HepG2 (cell line): Measurements from ENCODE around the gene PTPMT1. TPM values are rescaled to one million over a fixed set of nuclear protein-coding genes. Genes with fewer than 3 reads are reported as not detected.

Source experiments
- ATAC-seq: fragments of 200-7000 bp; cut with Tn5 transposase; 3 replicates; pipeline ENCODE4 v1.9.1; 2020; ENCODE audit warnings: mild to moderate bottlenecking, moderate library complexity
- BruUV-seq: library from RNA; stranded (reverse); fragments of 400-500 nt; replicated peaks from 2 replicates; lab custom pipeline; 2021; lab: Mats Ljungman, UMichigan
- CTCF ChIA-PET: fragments of 300-600 bp; formaldehyde crosslinking; extraction: SDS; loops from one replicate; lab custom pipeline; 2021; ENCODE audit warnings: low total read pairs, inconsistent platforms, low intra/inter-chr PET ratio; lab: Yijun Ruan, JAX
- POLR2A ChIA-PET: fragments of 350-600 bp; sonication (Branson Sonifier 250); formaldehyde crosslinking; loops from one replicate; lab custom pipeline; 2020; ENCODE audit warnings: antibody characterized with exemption, inconsistent platforms; lab: Yijun Ruan, JAX
- DNase-seq: peaks from one replicate; pipeline ENCODE4 v3.0.0-alpha.2; 2015; ENCODE audit warnings: low spot score
- FAIRE-seq: peaks from 3 replicates; lab custom pipeline; 2011; peaks lifted over from hg19 to GRCh38; lab: Jason Lieb, UNC
- H2AFZ ChIP-seq: one replicate; pipeline ENCODE4 v1.6.1; 2011; ENCODE audit warnings: low read length, inconsistent platforms
- H3K27ac ChIP-seq: fragments of 300-600 bp; 3 replicates; pipeline ENCODE4 v1.8.0; 2011; ENCODE audit warnings: mixed run types, mild to moderate bottlenecking, mixed read lengths, low read length, inconsistent platforms; ENCODE audit not compliant: insufficient read depth; ENCODE audit errors: extremely low read length
- H3K27me3 ChIP-seq, 2 experiments: fragments of 200-600 bp in 1 of 2; 2 replicates in 1 of 2; 3 replicates in 1 of 2; pipeline versions ENCODE4 v1.6.0 to v1.8.0; 2011; ENCODE audit warnings: low read length in 2 of 2, mild to moderate bottlenecking in 2 of 2, moderate library complexity in 2 of 2, inconsistent platforms in 1 of 2; ENCODE audit not compliant: insufficient read depth in 2 of 2, control insufficient read depth in 1 of 2
- H3K36me3 ChIP-seq, 2 experiments: fragments of 200-600 bp in 1 of 2; replicated peaks in 1 of 2; 2 replicates in 1 of 2; 3 replicates in 1 of 2; pipeline versions ENCODE4 v1.5.1 to v1.8.0; 2011; ENCODE audit warnings: low read length in 2 of 2, inconsistent platforms in 1 of 2; ENCODE audit not compliant: insufficient read depth in 2 of 2, control insufficient read depth in 1 of 2
- H3K4me1 ChIP-seq: 2 replicates; pipeline ENCODE4 v1.5.1; 2012; ENCODE audit warnings: low read length, inconsistent platforms; ENCODE audit not compliant: insufficient read depth
- H3K4me2 ChIP-seq: 2 replicates; pipeline ENCODE4 v1.6.0; 2011; ENCODE audit warnings: low read depth, low read length, inconsistent platforms
- H3K4me3 ChIP-seq, 3 experiments: fragments of 200-600 bp in 1 of 3; sonication (generic), shearing (Covaris generic) in 1 of 3; replicated peaks in 1 of 3; 2 replicates each; pipeline ENCODE4 v1.5.1; 2011 to 2016; ENCODE audit warnings: low read length in 3 of 3, inconsistent platforms in 2 of 3, low read depth in 2 of 3, mild to moderate bottlenecking in 2 of 3, control low read depth in 1 of 3, mixed read lengths in 1 of 3; ENCODE audit not compliant: insufficient read depth in 1 of 3
- H3K79me2 ChIP-seq: one replicate; pipeline ENCODE4 v1.6.1; 2011; ENCODE audit warnings: low read length, inconsistent platforms; ENCODE audit not compliant: insufficient read depth
- H3K9ac ChIP-seq: 2 replicates; pipeline ENCODE4 v1.6.0; 2011; ENCODE audit warnings: mild to moderate bottlenecking, low read depth, low read length, inconsistent platforms; ENCODE audit not compliant: insufficient read depth
- H3K9me3 ChIP-seq: 2 replicates; pipeline ENCODE4 v1.5.1; 2012; ENCODE audit warnings: mild to moderate bottlenecking, low read length
- H4K20me1 ChIP-seq: 2 replicates; pipeline ENCODE4 v1.6.0; 2011; ENCODE audit warnings: inconsistent platforms, mild to moderate bottlenecking, low read length, moderate library complexity; ENCODE audit not compliant: insufficient read depth
- ARNTL ChIP-seq: sonication (generic); formaldehyde crosslinking; IDR thresholded peaks from 2 replicates; pipeline ENCODE4 v1.4.0; 2020; ENCODE audit warnings: mild to moderate bottlenecking, missing genetic modification reagents
- HDAC1 ChIP-seq: sonication (generic); formaldehyde crosslinking; IDR thresholded peaks from 2 replicates; pipeline ENCODE4 v1.5.1; 2020; ENCODE audit warnings: mild to moderate bottlenecking, missing genetic modification reagents
- MAFF ChIP-seq: IDR thresholded peaks from 2 replicates; pipeline ENCODE4 v1.6.1; 2011; ENCODE audit warnings: low read depth, low read length, improper control_type of control experiment
- NFKB2 ChIP-seq: sonication (generic); formaldehyde crosslinking; IDR thresholded peaks from 2 replicates; pipeline ENCODE4 v1.4.0; 2020; ENCODE audit warnings: missing genetic modification reagents, borderline replicate concordance
- POLR2AphosphoS5 ChIP-seq: IDR thresholded peaks from 2 replicates; pipeline ENCODE4 v1.6.1; 2012; ENCODE audit warnings: low read depth, low read length
- RBFOX2 ChIP-seq: fragments of 200-400 bp; formaldehyde crosslinking; IDR thresholded peaks from 2 replicates; pipeline ENCODE4 v1.6.1; 2017; ENCODE audit warnings: low read depth, mild to moderate bottlenecking, low read length
- SIN3B ChIP-seq: fragments of 150-350 bp; IDR thresholded peaks from 2 replicates; pipeline ENCODE4 v1.6.1; 2014; ENCODE audit warnings: low read length
- TAF15 ChIP-seq: fragments of 200-400 bp; formaldehyde crosslinking; IDR thresholded peaks from one replicate; pipeline ENCODE4 v1.6.1; 2018; ENCODE audit warnings: mild to moderate bottlenecking, low read depth, low read length; ENCODE audit not compliant: poor library complexity, severe bottlenecking
- U2AF1 ChIP-seq: fragments of 200-400 bp; formaldehyde crosslinking; optimal IDR thresholded peaks from 2 replicates; pipeline ENCODE3; 2017; ENCODE audit warnings: mild to moderate bottlenecking, low read depth, low read length
- ZNF20 ChIP-seq: sonication (generic); formaldehyde crosslinking; IDR thresholded peaks from 2 replicates; pipeline ENCODE4 v1.4.0; 2020; ENCODE audit warnings: mild to moderate bottlenecking, moderate library complexity, missing genetic modification reagents
- ZNF350 ChIP-seq: sonication (generic); formaldehyde crosslinking; IDR thresholded peaks from 2 replicates; pipeline ENCODE4 v1.4.0; 2020; ENCODE audit warnings: mild to moderate bottlenecking, low read depth, missing genetic modification reagents, borderline replicate concordance
- ZNF629 ChIP-seq: sonication (generic); formaldehyde crosslinking; conservative IDR thresholded peaks from 2 replicates; pipeline ENCODE4 v1.5.0; 2020; ENCODE audit warnings: missing genetic modification reagents
- ZNF747 ChIP-seq: sonication (generic); formaldehyde crosslinking; IDR thresholded peaks from 2 replicates; pipeline ENCODE4 v1.8.1; 2023; ENCODE audit warnings: missing genetic modification reagents, mild to moderate bottlenecking, borderline replicate concordance
- ZNF878 ChIP-seq: sonication (generic); formaldehyde crosslinking; IDR thresholded peaks from 2 replicates; pipeline ENCODE4 v1.8.1; 2023; ENCODE audit warnings: mild to moderate bottlenecking, missing genetic modification reagents, moderate library complexity
- WGBS: methylation state at CpG from one replicate; pipeline ENCODE4 v1.1.6; 2017; ENCODE audit warnings: low lambda C conversion rate; 5-methylcytosine and 5-hydroxymethylcytosine counted together
- in situ Hi-C: cut with HindIII; loops from 2 replicates; pipeline ENCODE4 v1.10.0; 2017; ENCODE audit warnings: low pct_unique_long_range_greater_than_20kb; ENCODE audit not compliant: extremely low pct_ligation_motif_present
- intact Hi-C: fragments of 100-400 bp; cut with micrococcal nuclease; formaldehyde crosslinking; loops from one replicate; pipeline ENCODE4 v1.10.0; 2022; ENCODE audit not compliant: unreplicated experiment
- polyA plus RNA-seq, 8 experiments: library from polyadenylated mRNA; depleted of rRNA in 3 of 8; stranded (reverse) in 7 of 8; unstranded in 1 of 8; fragments of >200 nt; fragmentation: Illumina TruSeq in 4 of 8; extraction: Trizol in 4 of 8; gene quantifications; 2 replicates each; pipeline versions ENCODE4 v1.2.1 to v1.2.3, GENCODE V29; 2011 to 2016; ENCODE audit warnings: low read depth in 4 of 8, missing spikeins in 1 of 8, mixed read lengths in 1 of 8; ENCODE audit not compliant: insufficient read depth in 1 of 8
- total RNA-seq, 5 experiments: library from RNA; depleted of rRNA; stranded (reverse); fragments of >200 nt; fragmentation: Illumina TruSeq; extraction: Trizol; gene quantifications; 2 replicates each; pipeline ENCODE4 v1.2.3, GENCODE V29; 2016; ENCODE audit warnings: low read depth in 1 of 5
- TF ChIP-seq, protein P1 (sequence below): sonication (generic); formaldehyde crosslinking; IDR thresholded peaks from one replicate; pipeline ENCODE4 v1.5.1; 2020; ENCODE audit warnings: mild to moderate bottlenecking, missing genetic modification reagents; ENCODE audit errors: not compliant biosample characterization
- TF ChIP-seq, protein P2 (sequence below): sonication (generic); formaldehyde crosslinking; IDR thresholded peaks from 2 replicates; pipeline ENCODE4 v1.5.0; 2020; ENCODE audit warnings: missing genetic modification reagents

The PTPMT1 gene
- total and polyA plus RNA-seq, 2 of the 13 experiments (the other 11 are each of a cell fraction or from before 2014, with no cell fraction given) = 55.6 to 129 TPM

DNA sequence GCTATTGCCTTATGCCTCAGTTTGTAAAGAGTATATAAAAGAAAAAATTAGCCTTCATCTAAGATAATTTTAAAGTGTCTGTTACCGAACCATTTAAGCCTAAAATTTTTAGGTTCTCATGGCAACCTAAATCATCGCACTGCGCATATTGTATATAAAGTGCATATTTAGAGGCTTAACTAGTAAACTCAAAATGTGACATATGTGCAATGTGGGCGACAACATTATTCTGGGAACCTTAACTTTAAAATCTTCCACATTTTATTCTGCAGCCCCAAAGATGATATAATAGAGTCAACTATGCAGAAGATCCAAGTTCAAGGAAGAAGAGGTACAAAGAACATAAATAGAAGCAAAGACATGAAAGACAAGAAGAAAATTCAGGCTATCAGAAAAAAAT, 35.4 kb upstream of the PTPMT1 start:
- 92% methylated on average over 4 of the region's 4 CpGs for WGBS
- no TSS peak for BruUV-seq
- intact Hi-C loops = no loop called here
- Histone ChIP-seq H3K79me2 (peaks cover 96% of the 10 kb centered on the region), H3K9ac (no peak overlapping the region), H3K27ac (no peak overlapping the region), H4K20me1 (peaks cover 66% of the 10 kb centered on the region), H3K4me3 (no peak overlapping the region), H3K36me3 (0 out of 5 replicates have a peak, but pooled peaks cover 2 to 3% of the 10 kb centered on the region in 2 experiments), H3K4me2 (no peak overlapping the region), H3K27me3 (no peaks in the 10 kb centered on the region), H3K4me1 (peaks cover 71% of the 10 kb centered on the region), H2AFZ (no peak overlapping the region), H3K9me3 (no peaks in the 10 kb centered on the region)
- DNase-seq (no peak), FAIRE-seq (no peak), ATAC-seq (no peak)
- in situ Hi-C loops = no loop called here
- POLR2A ChIA-PET = interaction anchor here (1.5 kb wide), 1 partner anchor 35 kb away, joined by 3 read pairs; the partner anchor contains the start of gene PTPMT1
- CTCF ChIA-PET = no interaction called here
- TF ChIP-seq NFKB2 (CRISPR knock-in tag) (no peak), U2AF1 (no peak), TAF15 (no peak), ARNTL (no peak), ZNF878 (CRISPR knock-in tag) (no peak), POLR2AphosphoS5 (no peak), ZNF20 (no peak), RBFOX2 (no peak), HDAC1 (no peak), ZNF747 (CRISPR knock-in tag) (no peak), ZNF629 (CRISPR knock-in tag) (no peak), ZNF350 (CRISPR knock-in tag) (no peak), MAFF (no peak), SIN3B (no peak)
- TF ChIP-seq, protein P1, sequence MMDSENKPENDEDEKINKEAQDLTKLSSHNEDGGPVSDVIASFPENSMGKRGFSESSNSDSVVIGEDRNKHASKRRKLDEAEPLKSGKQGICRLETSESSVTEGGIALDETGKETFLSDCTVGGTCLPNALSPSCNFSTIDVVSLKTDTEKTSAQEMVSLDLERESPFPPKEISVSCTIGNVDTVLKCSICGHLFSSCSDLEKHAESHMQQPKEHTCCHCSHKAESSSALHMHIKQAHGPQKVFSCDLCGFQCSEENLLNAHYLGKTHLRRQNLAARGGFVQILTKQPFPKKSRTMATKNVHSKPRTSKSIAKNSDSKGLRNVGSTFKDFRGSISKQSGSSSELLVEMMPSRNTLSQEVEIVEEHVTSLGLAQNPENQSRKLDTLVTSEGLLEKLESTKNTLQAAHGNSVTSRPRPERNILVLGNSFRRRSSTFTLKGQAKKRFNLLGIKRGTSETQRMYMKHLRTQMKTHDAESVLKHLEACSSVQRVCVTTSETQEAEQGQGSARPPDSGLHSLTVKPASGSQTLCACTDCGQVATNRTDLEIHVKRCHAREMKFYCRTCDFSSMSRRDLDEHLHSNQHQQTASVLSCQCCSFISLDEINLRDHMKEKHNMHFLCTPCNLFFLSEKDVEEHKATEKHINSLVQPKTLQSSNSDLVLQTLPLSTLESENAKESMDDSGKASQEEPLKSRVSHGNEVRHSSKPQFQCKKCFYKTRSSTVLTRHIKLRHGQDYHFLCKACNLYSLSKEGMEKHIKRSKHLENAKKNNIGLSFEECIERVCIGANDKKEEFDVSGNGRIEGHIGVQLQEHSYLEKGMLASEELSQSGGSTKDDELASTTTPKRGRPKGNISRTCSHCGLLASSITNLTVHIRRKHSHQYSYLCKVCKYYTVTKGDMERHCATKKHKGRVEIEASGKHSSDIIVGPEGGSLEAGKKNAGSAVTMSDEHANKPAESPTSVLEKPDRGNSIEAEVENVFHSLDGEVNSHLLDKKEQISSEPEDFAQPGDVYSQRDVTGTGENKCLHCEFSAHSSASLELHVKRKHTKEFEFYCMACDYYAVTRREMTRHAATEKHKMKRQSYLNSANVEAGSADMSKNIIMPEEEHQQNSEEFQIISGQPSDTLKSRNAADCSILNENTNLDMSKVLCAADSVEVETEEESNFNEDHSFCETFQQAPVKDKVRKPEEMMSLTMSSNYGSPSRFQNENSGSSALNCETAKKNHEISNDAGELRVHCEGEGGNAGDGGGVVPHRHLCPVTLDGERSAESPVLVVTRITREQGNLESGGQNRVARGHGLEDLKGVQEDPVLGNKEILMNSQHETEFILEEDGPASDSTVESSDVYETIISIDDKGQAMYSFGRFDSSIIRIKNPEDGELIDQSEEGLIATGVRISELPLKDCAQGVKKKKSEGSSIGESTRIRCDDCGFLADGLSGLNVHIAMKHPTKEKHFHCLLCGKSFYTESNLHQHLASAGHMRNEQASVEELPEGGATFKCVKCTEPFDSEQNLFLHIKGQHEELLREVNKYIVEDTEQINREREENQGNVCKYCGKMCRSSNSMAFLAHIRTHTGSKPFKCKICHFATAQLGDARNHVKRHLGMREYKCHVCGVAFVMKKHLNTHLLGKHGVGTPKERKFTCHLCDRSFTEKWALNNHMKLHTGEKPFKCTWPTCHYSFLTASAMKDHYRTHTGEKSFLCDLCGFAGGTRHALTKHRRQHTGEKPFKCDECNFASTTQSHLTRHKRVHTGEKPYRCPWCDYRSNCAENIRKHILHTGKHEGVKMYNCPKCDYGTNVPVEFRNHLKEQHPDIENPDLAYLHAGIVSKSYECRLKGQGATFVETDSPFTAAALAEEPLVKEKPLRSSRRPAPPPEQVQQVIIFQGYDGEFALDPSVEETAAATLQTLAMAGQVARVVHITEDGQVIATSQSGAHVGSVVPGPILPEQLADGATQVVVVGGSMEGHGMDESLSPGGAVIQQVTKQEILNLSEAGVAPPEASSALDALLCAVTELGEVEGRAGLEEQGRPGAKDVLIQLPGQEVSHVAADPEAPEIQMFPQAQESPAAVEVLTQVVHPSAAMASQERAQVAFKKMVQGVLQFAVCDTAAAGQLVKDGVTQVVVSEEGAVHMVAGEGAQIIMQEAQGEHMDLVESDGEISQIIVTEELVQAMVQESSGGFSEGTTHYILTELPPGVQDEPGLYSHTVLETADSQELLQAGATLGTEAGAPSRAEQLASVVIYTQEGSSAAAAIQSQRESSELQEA (CRISPR knock-in tag) = no peak
- TF ChIP-seq, protein P2, sequence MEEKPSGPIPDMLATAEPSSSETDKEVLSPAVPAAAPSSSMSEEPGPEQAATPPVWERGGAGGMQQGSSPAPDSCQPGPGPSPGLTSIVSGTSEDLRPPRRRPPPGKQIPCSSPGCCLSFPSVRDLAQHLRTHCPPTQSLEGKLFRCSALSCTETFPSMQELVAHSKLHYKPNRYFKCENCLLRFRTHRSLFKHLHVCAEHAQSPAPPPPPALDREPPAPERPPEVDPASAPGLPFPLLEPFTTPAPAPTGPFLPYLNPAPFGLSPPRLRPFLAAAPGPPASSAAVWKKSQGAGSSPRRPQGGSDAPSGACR (CRISPR knock-in tag) = no peak
